GM12878 (cell line): Measurements from ENCODE around the gene XNDC1N. TPM values are rescaled to one million over a fixed set of nuclear protein-coding genes. Genes with fewer than 3 reads are reported as not detected.

ENCODE experiments used
- ATAC-seq: fragments of 200-7000 bp; cut with Tn5 transposase; 3 replicates; pipeline ENCODE4 v1.9.1; 2020; ENCODE audit warnings: mild to moderate bottlenecking, moderate library complexity
- BruUV-seq: library from RNA; stranded (reverse); fragments of 400-500 nt; replicated peaks from 2 replicates; lab custom pipeline; 2021; lab: Mats Ljungman, UMichigan
- CTCF ChIA-PET: fragments of 300-600 bp; sonication (Branson Sonifier 250); formaldehyde crosslinking; extraction: SDS; loops from one replicate; lab custom pipeline; 2021; ENCODE audit warnings: inconsistent platforms; lab: Yijun Ruan, JAX
- POLR2A ChIA-PET: fragments of 350-600 bp; formaldehyde crosslinking; extraction: SDS; loops from one replicate; lab custom pipeline; 2021; ENCODE audit warnings: inconsistent platforms; lab: Charles Lee
- RAD21 ChIA-PET: fragments of 300-600 bp; sonication (Branson Sonifier 250); formaldehyde crosslinking; loops from one replicate; lab custom pipeline; 2023; ENCODE audit warnings: antibody characterized with exemption; ENCODE audit not compliant: unreplicated experiment; lab: Charles Lee
- SMC1A ChIA-PET: fragments of 300-600 bp; sonication (Branson Sonifier 250); formaldehyde crosslinking; loops from one replicate; lab custom pipeline; 2023; ENCODE audit not compliant: unreplicated experiment, uncharacterized antibody; lab: Charles Lee
- DNase-seq: peaks from one replicate; pipeline ENCODE4 v3.0.0-alpha.2; 2011; ENCODE audit warnings: low read depth, low spot score
- FAIRE-seq: peaks from 3 replicates; lab custom pipeline; 2011; peaks lifted over from hg19 to GRCh38; lab: Jason Lieb, UNC
- H2AFZ ChIP-seq: 2 replicates; pipeline ENCODE4 v1.6.0; 2011; ENCODE audit warnings: low read depth, low read length, control low read depth; ENCODE audit not compliant: control insufficient read depth
- H3K27ac ChIP-seq: 2 replicates; pipeline ENCODE4 v1.5.1; 2011; ENCODE audit warnings: control low read depth; ENCODE audit not compliant: control insufficient read depth, insufficient read depth
- H3K27me3 ChIP-seq, 2 experiments: replicated peaks in 1 of 2; 2 replicates each; pipeline versions ENCODE4 v1.6.0 to v1.6.1; 2011; ENCODE audit warnings: low read length in 1 of 2; ENCODE audit not compliant: control insufficient read depth in 2 of 2, insufficient read depth in 2 of 2
- H3K36me3 ChIP-seq, 2 experiments: 2 replicates each; pipeline ENCODE4 v1.5.1; 2011; ENCODE audit warnings: low read length in 1 of 2; ENCODE audit not compliant: control insufficient read depth in 2 of 2, insufficient read depth in 2 of 2
- H3K4me1 ChIP-seq: 2 replicates; pipeline ENCODE4 v1.6.1; 2011; ENCODE audit warnings: mild to moderate bottlenecking, low read length, moderate library complexity, mixed read lengths; ENCODE audit not compliant: control insufficient read depth, insufficient read depth
- H3K4me2 ChIP-seq: 2 replicates; pipeline ENCODE4 v1.6.0; 2011; ENCODE audit warnings: control low read depth; ENCODE audit not compliant: control insufficient read depth, insufficient read depth
- H3K4me3 ChIP-seq: fragments of 200-600 bp; sonication (generic); 2 replicates; pipeline ENCODE4 v1.5.1; 2016
- H3K79me2 ChIP-seq: 2 replicates; pipeline ENCODE4 v1.6.0; 2011; ENCODE audit warnings: low read length; ENCODE audit not compliant: control insufficient read depth, insufficient read depth
- H3K9ac ChIP-seq: 2 replicates; pipeline ENCODE4 v1.8.0; 2011; ENCODE audit warnings: low read length, control low read depth, mixed read lengths; ENCODE audit not compliant: control insufficient read depth, insufficient read depth
- H3K9me3 ChIP-seq: replicated peaks from 3 replicates; pipeline ENCODE4 v1.5.1; 2011; ENCODE audit warnings: mild to moderate bottlenecking, low read length; ENCODE audit not compliant: control insufficient read depth, insufficient read depth
- H4K20me1 ChIP-seq: 2 replicates; pipeline ENCODE4 v1.6.0; 2011; ENCODE audit not compliant: control insufficient read depth, insufficient read depth
- JUND ChIP-seq: IDR thresholded peaks from 2 replicates; pipeline ENCODE4 v1.6.1; 2012; ENCODE audit warnings: low read depth, mild to moderate bottlenecking, low read length, improper control_type of control experiment, moderate library complexity
- MXI1 ChIP-seq: fragments of 150-350 bp; IDR thresholded peaks from 2 replicates; pipeline ENCODE4 v1.6.1; 2011; ENCODE audit warnings: low read depth, mild to moderate bottlenecking, inconsistent platforms, low read length, improper control_type of control experiment
- PAX8 ChIP-seq: fragments of 450-650 bp; IDR thresholded peaks from 2 replicates; pipeline ENCODE4 v1.6.1; 2017; ENCODE audit warnings: mild to moderate bottlenecking, moderate library complexity
- WGBS: methylation state at CpG from one replicate; pipeline ENCODE4 v1.1.6; 2016; ENCODE audit warnings: low lambda C conversion rate; ENCODE audit not compliant: insufficient replicate concordance, insufficient coverage; ENCODE audit errors: missing lambda C conversion rate; 5-methylcytosine and 5-hydroxymethylcytosine counted together
- in situ Hi-C: fragments of 300-500 bp; cut with MboI; formaldehyde crosslinking; loops from 9 replicates; pipeline ENCODE4 v1.14.3; 2018; ENCODE audit warnings: mixed read lengths
- intact Hi-C: fragments of 100-400 bp; cut with micrococcal nuclease; formaldehyde crosslinking; loops from one replicate; pipeline ENCODE4 v1.14.2; 2022; ENCODE audit not compliant: unreplicated experiment
- polyA plus RNA-seq, 11 experiments: library from polyadenylated mRNA; depleted of rRNA in 4 of 11; unstranded in 6 of 11; stranded (reverse) in 5 of 11; fragments of >200 nt; fragmentation: Nextera tagmentation in 4 of 11; fragmentation: Illumina TruSeq in 1 of 11; extraction: Ambion mirVana in 4 of 11; extraction: Trizol in 1 of 11; gene quantifications; 1 replicate in 1 of 11; 2 replicates in 10 of 11; pipeline versions ENCODE4 v1.2.1 to v1.2.3, GENCODE V29; 2011 to 2016; ENCODE audit warnings: inconsistent platforms in 2 of 11, missing spikeins in 2 of 11, low read depth in 1 of 11
- total RNA-seq, 4 experiments: library from RNA; depleted of rRNA in 3 of 4; stranded (reverse); fragments of >200 nt in 3 of 4; fragmentation: Illumina TruSeq in 1 of 4; extraction: Trizol in 1 of 4; gene quantifications; 2 replicates each; pipeline versions ENCODE4 v1.2.1 to v1.2.3, GENCODE V29; 2013 to 2021
- TF ChIP-seq, protein P1 (sequence below), 3 experiments: IDR thresholded peaks in 2 of 3; conservative IDR thresholded peaks in 1 of 3; 2 replicates each; pipeline ENCODE4 v1.5.1; 2011; ENCODE audit warnings: low read depth in 3 of 3, low read length in 3 of 3, mild to moderate bottlenecking in 3 of 3, control low read depth in 2 of 3, moderate library complexity in 2 of 3, inconsistent platforms in 1 of 3, mixed read lengths in 1 of 3; ENCODE audit not compliant: control insufficient read depth in 2 of 3, insufficient read depth in 1 of 3; ENCODE audit errors: extremely low read depth in 1 of 3

Gene XNDC1N
- total and polyA plus RNA-seq, 10 of the 15 experiments (the other 5 are each of a cell fraction or from before 2014, with no cell fraction given), result 5.7 to 13.7 (median 9.8) TPM

DNA sequence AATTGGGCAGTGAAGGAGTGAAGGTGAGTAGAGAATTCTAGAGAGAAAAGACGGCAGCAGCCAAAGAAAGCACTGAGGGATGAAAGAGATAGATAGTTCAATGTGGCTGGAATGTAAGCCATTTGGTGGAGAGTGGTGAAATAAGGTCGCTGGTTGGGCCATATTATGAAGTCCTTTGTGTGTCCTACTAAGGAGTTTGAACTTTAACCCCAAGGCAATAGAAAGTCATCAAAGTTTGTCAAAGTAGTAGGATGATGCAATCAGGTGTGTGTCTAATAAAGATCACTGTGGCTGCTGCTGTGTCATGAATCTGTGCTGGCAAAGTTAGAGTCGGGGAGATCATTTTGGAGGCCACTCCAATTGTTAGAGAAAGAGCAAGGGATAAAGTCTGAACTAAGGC lies 19.1 kb upstream of the XNDC1N start:
- FAIRE-seq, result no peak
- in situ Hi-C loops, result no loop called here
- RAD21 ChIA-PET, result interaction anchor here (0.6 to 0.7 kb wide), 2 partner anchors 8 to 10 kb away, joined by 3 to 4 read pairs; no protein-coding TSS in a partner anchor
- intact Hi-C loops, result no loop called here
- no peak overlapping the region for H3K9ac ChIP-seq
- SMC1A ChIA-PET, result interaction anchor here (2.0 to 6.2 kb wide), 3 partner anchors 9 to 18 kb away, joined by 4 to 50 read pairs (median 27); no protein-coding TSS in a partner anchor
- DNase-seq, result no peak
- 99% methylated on average over 3 of the region's 3 CpGs for WGBS
- H3K4me1 ChIP-seq, result peaks cover 13% of the 10 kb centered on the region; the same call in 1 of the 2 replicates
- H2AFZ ChIP-seq, result no peak overlapping the region
- no TSS peak for BruUV-seq
- CTCF ChIA-PET, result no interaction called here
- no peak for ATAC-seq
- no peak overlapping the region for H3K27ac ChIP-seq
- no peak overlapping the region for H3K4me2 ChIP-seq
- peaks cover 74% of the 10 kb centered on the region for H3K79me2 ChIP-seq
- H3K36me3 ChIP-seq, result peaks cover 0 to 2% of the 10 kb centered on the region in 2 experiments; a peak in 3 of 4 replicates
- H4K20me1 ChIP-seq, result no peaks in the 10 kb centered on the region
- no peak overlapping the region for H3K4me3 ChIP-seq
- no peaks in the 10 kb centered on the region for H3K27me3 ChIP-seq
- TF ChIP-seq, protein P1, sequence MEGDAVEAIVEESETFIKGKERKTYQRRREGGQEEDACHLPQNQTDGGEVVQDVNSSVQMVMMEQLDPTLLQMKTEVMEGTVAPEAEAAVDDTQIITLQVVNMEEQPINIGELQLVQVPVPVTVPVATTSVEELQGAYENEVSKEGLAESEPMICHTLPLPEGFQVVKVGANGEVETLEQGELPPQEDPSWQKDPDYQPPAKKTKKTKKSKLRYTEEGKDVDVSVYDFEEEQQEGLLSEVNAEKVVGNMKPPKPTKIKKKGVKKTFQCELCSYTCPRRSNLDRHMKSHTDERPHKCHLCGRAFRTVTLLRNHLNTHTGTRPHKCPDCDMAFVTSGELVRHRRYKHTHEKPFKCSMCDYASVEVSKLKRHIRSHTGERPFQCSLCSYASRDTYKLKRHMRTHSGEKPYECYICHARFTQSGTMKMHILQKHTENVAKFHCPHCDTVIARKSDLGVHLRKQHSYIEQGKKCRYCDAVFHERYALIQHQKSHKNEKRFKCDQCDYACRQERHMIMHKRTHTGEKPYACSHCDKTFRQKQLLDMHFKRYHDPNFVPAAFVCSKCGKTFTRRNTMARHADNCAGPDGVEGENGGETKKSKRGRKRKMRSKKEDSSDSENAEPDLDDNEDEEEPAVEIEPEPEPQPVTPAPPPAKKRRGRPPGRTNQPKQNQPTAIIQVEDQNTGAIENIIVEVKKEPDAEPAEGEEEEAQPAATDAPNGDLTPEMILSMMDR (IDR thresholded peaks at IDR 0.05 in 2 of 3, conservative IDR thresholded peaks at IDR 0.05 in 1 of 3; ENCODE audit: control insufficient read depth in 2 of 3, extremely low read depth in 1 of 3, insufficient read depth in 1 of 3, low read depth in 3 of 3, low read length in 3 of 3), result no peak
- no peak for TF ChIP-seq PAX8
- TF ChIP-seq JUND, result no peak
- TF ChIP-seq MXI1, result no peak
- TF ChIP-seq, all 136 proteins: peak for 0
- POLR2A ChIA-PET, result interaction anchor here (1.2 to 1.5 kb wide), 3 partner anchors 15 to 18 kb away, joined by 3 to 12 read pairs (median 6); partner anchors contain the start of gene RNF121
- no peaks in the 10 kb centered on the region for H3K9me3 ChIP-seq
